Measurements from ENCODE around the gene PARD6G.

PARD6G gene

GRCh38 chr18:80108121-80108536 is 139.2 kb downstream of the PARD6G start:
- peaks cover 45% of the 10 kb centered on the region for H3K4me1 Mint-ChIP-seq
- H3K27ac Mint-ChIP-seq = peak overlapping the region; percentile 63
- peak overlapping the region; percentile 67 for H3K4me3 Mint-ChIP-seq
- H3K36me3 Mint-ChIP-seq = peaks cover 5% of the 10 kb centered on the region
- no peaks in the 10 kb centered on the region for H3K9me3 Mint-ChIP-seq
- H3K27me3 Mint-ChIP-seq = no peaks in the 10 kb centered on the region

GRCh38 chr18:80107426-80107825 is 139.9 kb downstream of the PARD6G start:
- peaks cover 39% of the 10 kb centered on the region for H3K4me1 Mint-ChIP-seq
- peaks cover 5% of the 10 kb centered on the region for H3K36me3 Mint-ChIP-seq
- H3K9me3 Mint-ChIP-seq = no peaks in the 10 kb centered on the region
- no peak overlapping the region for H3K4me3 Mint-ChIP-seq
- H3K27ac Mint-ChIP-seq = no peak overlapping the region
- H3K27me3 Mint-ChIP-seq = no peaks in the 10 kb centered on the region

Data from activated naive CD4-positive, alpha-beta T cell treated with anti-CD3 and anti-CD28 coated beads, Interleukin-2, amount 50 U/mL, for 24 hours (primary cell).